Body of pancreas (tissue), 4 donors: ENCODE results near the gene SERPINA10.
"Not testable (repeated sequence)": the region's sequence is repeated elsewhere in the genome, so short reads cannot be mapped to it uniquely, and the experiment has no call there.

Source experiments
- CTCF ChIP-seq, 7 experiments: fragments of 450-650 bp in 4 of 7; fragments of 200-600 bp in 3 of 7; sonication (generic) in 3 of 7; IDR thresholded peaks; one replicate each; pipeline ENCODE4 v1.5.1; 2016 to 2019; ENCODE audit warnings: antibody characterized with exemption in 7 of 7
- POLR2A ChIP-seq, 3 donors: fragments of 450-650 bp; IDR thresholded peaks; one replicate each; pipeline ENCODE4 v1.6.1; 2016; ENCODE audit warnings: antibody characterized with exemption in 3 of 3, mild to moderate bottlenecking in 2 of 3

GRCh38 chr14:94296181-94296545 lies 3.1 kb upstream of the SERPINA10 start:
- TF ChIP-seq CTCF, POLR2A (IDR thresholded peaks at IDR 0.05): not testable (repeated sequence)
